Measurements from ENCODE around the gene SLC4A7.
A peak's percentile ranks its signal among the peaks of the same experiment; 100 is the strongest.
"Not testable (repeated sequence)": the region's sequence is repeated elsewhere in the genome, so short reads cannot be mapped to it uniquely, and the experiment has no call there.

SLC4A7 gene

GRCh38 chr3:27484015-27484844, at the start of gene SLC4A7:
Gene SLC4A7 (minus strand): TSS chr3:27484384. CDS start chr3:27484126, 258 bp downstream.
- TF ChIP-seq ZFX (IDR thresholded peaks at IDR 0.05) (peak; percentile 71), CTCF (conservative IDR thresholded peaks at IDR 0.05) (no peak)

GRCh38 chr3:27533261-27533607, 49.0 kb upstream of the SLC4A7 start:
- no peak for TF ChIP-seq ZFX (IDR thresholded peaks at IDR 0.05)
- TF ChIP-seq CTCF (conservative IDR thresholded peaks at IDR 0.05): no peak
- H3K27ac ChIP-seq: no peak overlapping the region

More at GRCh38 chr3:27484015-27484844, at the start of gene SLC4A7:
- H3K27ac ChIP-seq: peak within 1 kb of the TSS; percentile 91

GRCh38 chr3:27532426-27533260, 48.5 kb upstream of the SLC4A7 start:
- no peak overlapping the region for H3K27ac ChIP-seq
- TF ChIP-seq CTCF (conservative IDR thresholded peaks at IDR 0.05) (no peak), ZFX (IDR thresholded peaks at IDR 0.05) (no peak)

- H3K27ac ChIP-seq: not testable (repeated sequence)
These were observed 47.1 kb upstream of the SLC4A7 start for GRCh38 chr3:27531193-27531751.

GRCh38 chr3:27528791-27529190, 44.6 kb upstream of the SLC4A7 start:
- TF ChIP-seq ZFX (IDR thresholded peaks at IDR 0.05) (no peak), CTCF (conservative IDR thresholded peaks at IDR 0.05) (no peak)
- no peak overlapping the region for H3K27ac ChIP-seq

GRCh38 chr3:27526614-27527315, 42.6 kb upstream of the SLC4A7 start:
- TF ChIP-seq CTCF (conservative IDR thresholded peaks at IDR 0.05) (no peak), ZFX (IDR thresholded peaks at IDR 0.05) (no peak)
- H3K27ac ChIP-seq: no peak overlapping the region

GRCh38 chr3:27521872-27522265, 37.7 kb upstream of the SLC4A7 start:
- TF ChIP-seq ZFX (IDR thresholded peaks at IDR 0.05): no peak
- no peak overlapping the region for H3K27ac ChIP-seq

Data from C4-2B (cell line).